ENCODE results near the gene USP3.

DNA sequence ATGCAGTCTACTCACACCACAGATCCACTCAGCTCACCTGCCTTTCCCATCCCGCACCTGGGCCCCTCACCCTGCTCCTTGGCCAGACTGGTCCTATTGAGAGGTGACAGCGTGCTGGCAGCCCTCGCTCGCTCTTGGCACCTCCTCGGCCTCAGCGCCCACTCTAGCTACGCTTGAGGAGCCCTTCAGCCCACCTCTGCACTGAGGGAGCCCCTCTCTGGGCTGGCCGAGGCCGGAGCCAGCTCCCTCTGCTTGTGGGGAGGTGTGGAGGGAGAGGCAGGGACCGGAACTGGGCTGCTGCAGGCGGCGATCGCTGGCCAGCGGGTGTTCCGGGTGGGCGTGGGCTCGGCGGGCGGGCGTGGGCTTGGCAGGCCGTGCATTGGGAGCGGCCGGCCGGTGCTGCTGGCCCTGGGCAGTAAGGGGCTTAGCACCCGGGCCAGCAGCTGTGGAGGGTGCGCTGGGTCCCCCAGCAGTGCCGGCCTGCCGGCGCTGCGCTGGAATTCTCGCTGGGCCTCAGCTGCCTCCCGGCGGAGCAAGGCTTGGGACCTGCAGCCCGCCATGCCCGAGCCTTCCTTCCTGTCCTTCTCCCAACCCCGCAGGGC, 45.5 kb upstream of the USP3 start:
- TF ChIP-seq, protein P1, sequence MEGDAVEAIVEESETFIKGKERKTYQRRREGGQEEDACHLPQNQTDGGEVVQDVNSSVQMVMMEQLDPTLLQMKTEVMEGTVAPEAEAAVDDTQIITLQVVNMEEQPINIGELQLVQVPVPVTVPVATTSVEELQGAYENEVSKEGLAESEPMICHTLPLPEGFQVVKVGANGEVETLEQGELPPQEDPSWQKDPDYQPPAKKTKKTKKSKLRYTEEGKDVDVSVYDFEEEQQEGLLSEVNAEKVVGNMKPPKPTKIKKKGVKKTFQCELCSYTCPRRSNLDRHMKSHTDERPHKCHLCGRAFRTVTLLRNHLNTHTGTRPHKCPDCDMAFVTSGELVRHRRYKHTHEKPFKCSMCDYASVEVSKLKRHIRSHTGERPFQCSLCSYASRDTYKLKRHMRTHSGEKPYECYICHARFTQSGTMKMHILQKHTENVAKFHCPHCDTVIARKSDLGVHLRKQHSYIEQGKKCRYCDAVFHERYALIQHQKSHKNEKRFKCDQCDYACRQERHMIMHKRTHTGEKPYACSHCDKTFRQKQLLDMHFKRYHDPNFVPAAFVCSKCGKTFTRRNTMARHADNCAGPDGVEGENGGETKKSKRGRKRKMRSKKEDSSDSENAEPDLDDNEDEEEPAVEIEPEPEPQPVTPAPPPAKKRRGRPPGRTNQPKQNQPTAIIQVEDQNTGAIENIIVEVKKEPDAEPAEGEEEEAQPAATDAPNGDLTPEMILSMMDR (IDR thresholded peaks at IDR 0.05), result no peak
- TF ChIP-seq POLR2AphosphoS5 (IDR thresholded peaks at IDR 0.05; ENCODE audit: insufficient read depth in 1 of 2, low read depth in 1 of 2), result no peak
